Mucosa of stomach (tissue), 1 donor: ENCODE measurements around the gene TEX22.

Experiments
- H3K27me3 ChIP-seq: one replicate; pipeline ENCODE4 v1.7.0; 2013; ENCODE audit warnings: mild to moderate bottlenecking, low read length; ENCODE audit not compliant: control insufficient read depth, insufficient read depth
- H3K36me3 ChIP-seq: one replicate; pipeline ENCODE4 v1.7.0; 2013; ENCODE audit warnings: low read length; ENCODE audit not compliant: control insufficient read depth, insufficient read depth
- H3K4me1 ChIP-seq: one replicate; pipeline ENCODE4 v1.7.0; 2013; ENCODE audit warnings: mild to moderate bottlenecking, low read length; ENCODE audit not compliant: control insufficient read depth, insufficient read depth
- H3K4me3 ChIP-seq: one replicate; pipeline ENCODE4 v1.7.0; 2013; ENCODE audit warnings: low read length
- H3K9ac ChIP-seq: one replicate; pipeline ENCODE4 v1.7.0; 2013; ENCODE audit warnings: mild to moderate bottlenecking, low read length, moderate library complexity
- H3K9me3 ChIP-seq: one replicate; pipeline ENCODE4 v1.7.0; 2013; ENCODE audit warnings: mild to moderate bottlenecking, low read length, moderate library complexity; ENCODE audit not compliant: control insufficient read depth
- donor health status: Pancreatic carcinoma.

TEX22 gene

DNA sequence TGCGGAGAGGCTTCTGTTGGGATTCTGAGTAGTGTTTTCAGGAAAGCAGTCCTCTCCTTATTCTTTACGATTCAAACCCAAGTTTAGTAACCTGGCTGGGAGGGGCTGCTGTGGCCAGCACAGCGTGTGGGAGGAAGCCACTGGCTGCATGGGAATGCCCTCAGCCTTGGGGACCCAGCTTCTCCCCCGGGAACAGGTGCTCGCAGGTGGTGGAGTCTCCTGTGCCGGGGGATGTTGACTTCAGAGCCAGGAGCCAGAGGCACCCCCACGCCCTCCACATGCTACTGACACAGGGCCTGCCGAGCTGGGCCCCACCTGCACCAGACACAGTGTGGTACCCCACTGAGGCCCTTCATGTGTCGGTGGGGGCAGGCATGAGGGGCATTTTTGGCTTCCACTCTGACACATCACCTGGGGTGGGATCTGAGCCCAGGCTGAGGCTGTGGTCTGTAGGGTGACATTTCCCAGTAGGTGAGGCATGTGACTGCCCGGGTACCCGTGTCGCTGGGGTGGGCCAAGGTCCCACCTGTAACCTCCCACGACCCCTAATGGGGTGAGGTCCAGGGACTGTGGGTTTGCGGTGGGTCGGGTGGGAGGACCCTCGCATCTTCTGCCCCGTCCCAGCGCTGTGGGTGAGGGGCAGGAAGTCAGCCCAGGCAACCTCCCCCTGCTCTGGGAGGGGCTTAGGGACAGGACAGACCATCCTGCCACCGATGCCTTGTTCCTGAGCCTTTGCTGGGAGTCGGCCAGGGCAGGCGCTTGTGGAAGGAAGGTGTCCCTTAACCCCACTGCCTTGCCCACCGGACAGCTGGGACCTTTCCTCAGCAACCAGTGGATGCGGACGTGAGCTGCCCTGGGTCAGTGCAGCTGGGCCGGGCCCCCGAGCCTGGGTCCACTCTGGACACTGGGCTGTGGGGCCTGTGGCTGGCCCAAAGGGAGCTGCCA, 47.8 kb downstream of the TEX22 start:
- H3K4me1 ChIP-seq, result no peaks in the 10 kb centered on the region
- no peaks in the 10 kb centered on the region for H3K27me3 ChIP-seq
- no peaks in the 10 kb centered on the region for H3K36me3 ChIP-seq
- no peak overlapping the region for H3K9ac ChIP-seq
- H3K9me3 ChIP-seq, result no peaks in the 10 kb centered on the region
- no peak overlapping the region for H3K4me3 ChIP-seq

DNA sequence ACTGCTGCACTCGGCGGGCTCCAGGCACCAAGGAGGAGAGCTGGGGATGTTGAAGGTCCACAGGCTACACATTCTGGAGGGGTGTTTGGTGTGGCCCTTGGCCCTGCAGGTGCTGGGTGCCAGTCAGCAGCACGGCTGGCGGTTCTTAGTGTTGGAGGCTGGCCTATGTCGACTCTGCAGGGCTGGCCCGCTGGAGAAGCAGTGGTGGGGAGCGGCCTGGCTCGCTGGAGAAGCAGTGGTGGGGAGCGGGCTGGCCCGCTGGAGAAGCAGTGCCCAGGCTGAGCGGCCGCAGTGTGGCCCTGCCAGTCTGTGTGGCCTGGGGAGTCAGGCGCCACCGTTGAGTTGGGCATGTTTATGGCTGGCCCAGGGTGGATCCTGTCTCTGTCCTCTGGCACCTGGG, 48.6 kb downstream of the TEX22 start:
- H3K27me3 ChIP-seq, result no peaks in the 10 kb centered on the region
- no peak overlapping the region for H3K4me3 ChIP-seq
- no peaks in the 10 kb centered on the region for H3K36me3 ChIP-seq
- no peak overlapping the region for H3K9ac ChIP-seq
- no peaks in the 10 kb centered on the region for H3K4me1 ChIP-seq
- H3K9me3 ChIP-seq, result no peaks in the 10 kb centered on the region

DNA sequence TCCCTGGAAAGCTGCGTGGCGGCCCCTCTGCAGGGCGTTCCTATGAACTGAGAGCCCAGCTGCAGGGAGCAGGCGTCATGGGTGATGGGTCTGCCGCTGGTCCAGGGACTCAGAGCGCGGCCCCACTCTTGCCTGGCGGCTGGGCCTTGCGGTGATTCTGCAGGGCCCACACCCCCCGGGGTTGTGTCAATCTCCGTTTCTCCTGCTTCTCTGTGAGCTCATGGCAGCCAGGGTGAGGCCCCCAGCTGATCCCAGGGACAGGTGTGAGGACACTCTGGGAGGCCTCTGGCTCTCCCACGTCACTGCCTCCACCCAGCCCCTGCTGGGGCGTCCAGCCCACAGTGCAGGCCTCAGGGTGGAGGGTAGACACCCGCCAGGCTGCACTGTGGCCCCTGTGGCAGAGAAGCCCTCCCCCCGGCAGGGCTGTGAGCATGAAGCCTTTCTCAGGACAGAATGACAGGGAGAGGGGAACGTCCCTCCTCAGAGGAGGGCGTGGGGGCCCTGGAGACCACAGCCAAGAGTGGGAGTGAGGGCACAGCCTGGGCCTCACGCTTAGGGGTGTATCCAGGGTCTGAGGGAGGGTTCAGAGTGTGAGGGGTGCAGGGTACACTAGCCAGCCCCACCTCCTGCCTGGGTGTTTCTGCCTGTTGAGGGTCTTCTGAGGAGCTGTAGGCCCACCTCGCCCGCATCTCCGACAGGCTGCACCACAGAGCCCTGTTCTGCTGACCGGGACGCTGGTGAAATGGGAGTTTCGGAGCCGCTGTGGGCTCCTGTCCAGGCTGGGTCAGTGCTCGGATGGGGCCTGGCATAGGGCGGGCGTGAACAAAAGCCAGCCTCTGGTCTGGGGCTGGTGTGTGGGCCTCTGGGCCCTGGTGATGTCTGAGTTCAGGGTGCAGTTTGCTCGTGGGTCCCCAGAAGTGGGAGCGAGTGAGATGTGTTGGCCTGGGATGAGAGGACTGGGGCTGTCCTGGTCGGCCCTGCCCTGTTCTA, 49.6 kb downstream of the TEX22 start:
- Histone ChIP-seq H3K9ac (peak overlapping the region; percentile 39), H3K36me3 (no peaks in the 10 kb centered on the region)

DNA sequence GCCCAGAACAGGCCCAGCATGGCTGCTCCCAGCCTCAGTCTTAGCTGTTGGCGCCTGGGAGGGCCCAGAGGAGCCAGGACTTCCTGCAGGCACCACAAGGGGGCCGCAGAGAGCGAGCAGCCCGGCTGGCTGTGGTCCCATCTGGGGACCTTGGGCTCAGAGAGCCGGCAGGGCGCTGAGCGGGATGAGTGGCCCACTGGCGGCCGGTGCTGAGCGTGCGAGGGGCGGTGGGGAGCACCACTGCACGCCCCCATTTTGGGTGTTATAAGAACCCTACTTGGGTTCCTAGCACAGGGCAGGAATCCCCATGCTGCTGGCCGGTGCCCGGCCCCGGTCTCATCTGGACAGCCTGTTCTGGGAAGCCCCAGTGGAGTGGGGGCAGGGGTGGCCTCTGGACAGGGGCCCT, 50.4 kb downstream of the TEX22 start:
- Histone ChIP-seq H3K4me3 (no peak overlapping the region), H3K4me1 (no peaks in the 10 kb centered on the region), H3K9me3 (no peaks in the 10 kb centered on the region), H3K27me3 (no peaks in the 10 kb centered on the region), H3K36me3 (no peaks in the 10 kb centered on the region), H3K9ac (no peak overlapping the region)

More for the DNA sequence above, 49.6 kb downstream of the TEX22 start:
- H3K9me3 ChIP-seq, result no peaks in the 10 kb centered on the region
- H3K4me3 ChIP-seq, result no peak overlapping the region
- H3K27me3 ChIP-seq, result no peaks in the 10 kb centered on the region
- no peaks in the 10 kb centered on the region for H3K4me1 ChIP-seq

DNA sequence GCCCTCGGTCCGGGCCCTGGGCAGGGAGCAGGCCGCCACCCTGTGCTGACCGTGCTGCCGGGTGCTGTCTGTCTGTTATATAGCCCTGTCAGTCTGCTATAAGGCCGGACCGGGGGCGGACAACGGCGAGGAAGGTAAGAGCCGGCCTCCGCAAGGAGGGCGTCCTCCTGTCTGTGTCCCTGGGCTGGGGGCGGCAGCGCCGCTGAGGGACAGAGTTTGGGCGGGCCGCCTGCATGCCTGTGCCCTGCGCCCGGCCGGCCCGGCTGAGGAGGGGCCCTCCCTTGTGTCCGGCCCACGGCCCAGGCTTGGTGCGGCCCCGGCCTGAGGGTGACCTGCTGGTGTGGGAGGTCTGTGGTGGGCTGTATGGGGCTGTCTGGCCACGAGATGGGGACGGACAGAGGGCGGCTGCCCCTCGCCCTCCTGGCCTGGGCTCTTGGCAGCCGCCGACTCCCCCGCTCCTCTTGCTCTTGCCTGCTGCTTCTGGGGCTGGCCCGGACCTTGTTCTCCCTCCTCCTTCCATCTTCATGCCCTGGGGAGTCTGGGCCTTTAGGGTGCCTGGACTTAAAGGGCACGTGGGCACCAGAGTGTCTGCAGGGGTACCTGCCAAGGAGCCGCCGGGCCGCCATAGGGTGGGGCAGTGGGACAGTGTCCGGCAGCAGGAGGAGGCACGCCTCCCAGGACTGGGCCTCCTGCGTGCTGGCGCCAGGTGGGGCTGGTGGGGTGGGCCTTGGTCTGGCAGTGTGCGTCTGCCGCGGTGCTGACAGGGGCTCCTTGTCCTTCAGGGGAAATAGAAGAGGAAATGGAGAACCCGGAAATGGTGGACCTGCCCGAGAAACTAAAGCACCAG, 51.2 kb downstream of the TEX22 start:
- H3K36me3 ChIP-seq, result no peaks in the 10 kb centered on the region
- no peak overlapping the region for H3K9ac ChIP-seq

DNA sequence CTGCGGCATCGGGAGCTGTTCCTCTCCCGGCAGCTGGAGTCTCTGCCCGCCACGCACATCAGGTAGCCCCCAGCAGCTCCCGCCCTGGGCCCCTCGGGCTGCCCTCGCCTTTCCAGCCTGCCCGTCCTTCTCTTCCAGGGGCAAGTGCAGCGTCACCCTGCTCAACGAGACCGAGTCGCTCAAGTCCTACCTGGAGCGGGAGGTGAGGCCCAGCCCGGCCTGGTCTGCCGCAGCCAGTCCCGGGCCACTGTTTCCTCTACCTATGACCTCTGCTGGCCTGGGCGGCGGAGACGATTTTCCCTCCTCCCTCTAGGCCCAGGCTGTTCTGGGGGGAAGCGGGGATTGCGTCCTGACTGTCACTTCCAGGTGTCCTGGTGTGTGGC, 51.8 kb downstream of the TEX22 start:
- Histone ChIP-seq H3K9me3 (no peaks in the 10 kb centered on the region), H3K36me3 (no peaks in the 10 kb centered on the region), H3K4me3 (no peak overlapping the region), H3K9ac (no peak overlapping the region), H3K27me3 (no peaks in the 10 kb centered on the region), H3K4me1 (no peaks in the 10 kb centered on the region)

More for the DNA sequence above, 51.2 kb downstream of the TEX22 start:
- Histone ChIP-seq H3K4me3 (no peak overlapping the region), H3K4me1 (no peaks in the 10 kb centered on the region), H3K27me3 (no peaks in the 10 kb centered on the region), H3K9me3 (no peaks in the 10 kb centered on the region)

DNA sequence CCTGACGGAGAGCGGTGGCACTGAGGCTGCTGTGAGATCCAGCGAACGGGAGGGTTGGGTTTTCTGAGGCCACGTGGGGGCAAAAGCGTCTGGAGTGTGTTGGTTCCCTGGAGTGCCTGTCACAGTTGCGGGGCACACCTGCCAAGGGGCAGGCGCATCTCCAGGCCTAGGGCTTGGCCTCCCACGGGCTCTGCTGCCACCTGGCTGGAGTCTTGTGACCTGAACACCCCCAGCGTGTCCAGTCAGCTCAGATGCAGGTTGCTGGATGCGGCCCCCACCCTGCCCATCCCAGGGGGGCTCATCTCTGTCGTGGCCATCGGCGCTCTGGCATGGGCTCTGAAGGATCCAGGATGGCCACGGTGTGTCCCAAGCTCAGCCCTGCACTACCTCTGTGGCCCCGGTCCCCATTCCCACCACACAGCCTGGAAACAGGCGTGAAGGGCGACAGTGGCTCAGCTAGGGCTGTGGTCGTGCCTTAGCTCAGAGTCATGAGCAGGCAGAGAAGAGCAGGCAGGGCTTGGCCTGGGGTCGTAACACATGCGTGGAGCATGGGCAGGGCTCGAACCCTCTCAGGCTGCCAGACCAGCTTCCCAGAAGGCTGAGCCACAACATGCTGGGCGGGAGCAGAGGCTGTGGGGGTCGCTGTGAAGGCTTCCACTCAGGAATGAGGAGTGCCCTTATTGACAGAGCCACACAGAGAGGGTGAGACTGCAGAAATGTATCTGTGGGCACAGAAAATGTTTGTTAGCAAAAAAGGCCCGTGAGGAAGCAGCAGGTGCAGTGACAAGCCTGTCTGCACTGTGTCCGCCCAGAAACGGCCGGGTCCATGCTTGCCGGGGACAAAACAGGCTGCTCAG, 52.8 kb downstream of the TEX22 start:
- no peaks in the 10 kb centered on the region for H3K36me3 ChIP-seq
- no peak overlapping the region for H3K9ac ChIP-seq
- H3K27me3 ChIP-seq, result no peaks in the 10 kb centered on the region

DNA sequence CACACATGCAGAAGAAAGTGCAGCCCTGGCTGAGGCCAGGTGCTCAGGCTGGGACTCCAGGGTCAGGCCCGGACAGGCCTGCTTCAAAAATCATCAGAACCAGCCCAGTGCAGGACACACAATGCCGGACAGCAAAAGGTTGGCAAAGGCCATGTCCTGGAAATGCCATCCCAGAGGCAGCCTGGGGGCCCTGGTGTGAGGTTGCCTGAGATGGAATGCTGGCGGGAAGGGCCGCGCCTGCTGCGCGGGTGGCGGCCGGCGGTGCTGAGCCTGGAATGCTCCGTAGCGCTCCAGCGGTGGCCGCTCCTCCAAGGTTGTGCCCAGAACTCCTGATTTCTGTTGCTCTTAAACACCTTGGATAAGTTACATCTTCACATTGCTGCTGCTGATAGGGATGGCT, 54.6 kb downstream of the TEX22 start:
- no peaks in the 10 kb centered on the region for H3K4me1 ChIP-seq
- H3K27me3 ChIP-seq, result no peaks in the 10 kb centered on the region
- H3K4me3 ChIP-seq, result no peak overlapping the region
- no peaks in the 10 kb centered on the region for H3K36me3 ChIP-seq
- no peak overlapping the region for H3K9ac ChIP-seq
- no peaks in the 10 kb centered on the region for H3K9me3 ChIP-seq

More for the DNA sequence above, 52.8 kb downstream of the TEX22 start:
- H3K4me1 ChIP-seq, result no peaks in the 10 kb centered on the region
- H3K9me3 ChIP-seq, result no peaks in the 10 kb centered on the region
- no peak overlapping the region for H3K4me3 ChIP-seq

DNA sequence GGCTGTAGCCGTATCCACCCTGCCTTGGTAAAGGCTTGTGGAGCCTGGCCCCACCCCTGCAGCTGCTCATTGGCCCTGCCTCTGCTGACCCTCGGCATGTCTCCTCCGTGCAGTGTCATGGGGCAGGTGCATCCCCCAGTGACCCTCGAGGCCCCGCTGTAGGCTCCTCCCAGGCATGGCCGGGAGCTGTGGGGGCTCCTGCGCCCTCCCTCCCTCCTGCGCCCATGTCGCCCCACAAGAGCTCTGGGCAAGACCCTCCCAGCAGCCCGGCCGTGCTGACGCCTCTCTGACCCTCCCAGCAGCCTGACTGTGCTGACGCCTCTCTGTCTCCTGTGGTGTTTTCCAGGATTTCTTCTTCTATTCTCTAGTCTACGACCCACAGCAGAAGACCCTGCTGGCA, 55.5 kb downstream of the TEX22 start:
- no peaks in the 10 kb centered on the region for H3K36me3 ChIP-seq

DNA sequence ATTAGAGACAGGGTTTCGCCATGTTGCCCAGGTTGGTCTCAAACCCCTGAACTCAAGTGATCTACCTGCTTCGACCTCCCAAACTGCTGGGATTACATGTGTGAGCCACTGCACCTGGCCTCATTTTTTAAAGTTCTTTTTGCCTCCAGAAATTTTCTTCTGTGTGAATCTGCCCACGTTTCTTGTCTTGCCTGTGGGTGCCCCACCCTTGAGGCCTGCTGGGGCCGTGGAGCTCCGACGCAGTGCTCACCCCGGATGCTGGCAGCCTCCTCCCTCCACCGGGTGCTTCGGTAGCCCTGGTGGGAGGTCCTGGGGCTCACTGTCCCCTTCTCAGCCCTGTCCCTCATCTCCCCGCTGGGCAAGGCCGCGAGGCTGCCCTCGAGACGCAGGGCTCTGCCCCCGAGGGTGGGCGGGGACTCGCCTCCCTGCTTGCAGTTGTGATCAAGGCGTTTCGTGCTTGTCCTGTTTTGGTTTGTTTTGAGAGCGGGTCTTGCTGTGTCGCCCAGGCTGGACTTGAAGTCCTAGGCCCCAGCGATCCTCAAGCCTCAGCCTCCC, 56.8 kb downstream of the TEX22 start:
- no peaks in the 10 kb centered on the region for H3K36me3 ChIP-seq
- H3K4me1 ChIP-seq, result no peaks in the 10 kb centered on the region
- H3K9me3 ChIP-seq, result no peaks in the 10 kb centered on the region
- H3K27me3 ChIP-seq, result no peaks in the 10 kb centered on the region
- H3K4me3 ChIP-seq, result no peak overlapping the region
- H3K9ac ChIP-seq, result no peak overlapping the region

More for the DNA sequence above, 55.5 kb downstream of the TEX22 start:
- Histone ChIP-seq H3K4me3 (no peak overlapping the region), H3K4me1 (no peaks in the 10 kb centered on the region), H3K27me3 (no peaks in the 10 kb centered on the region), H3K9ac (no peak overlapping the region), H3K9me3 (no peaks in the 10 kb centered on the region)
